ENCODE measurements around the gene PDE1A.

The PDE1A gene

DNA sequence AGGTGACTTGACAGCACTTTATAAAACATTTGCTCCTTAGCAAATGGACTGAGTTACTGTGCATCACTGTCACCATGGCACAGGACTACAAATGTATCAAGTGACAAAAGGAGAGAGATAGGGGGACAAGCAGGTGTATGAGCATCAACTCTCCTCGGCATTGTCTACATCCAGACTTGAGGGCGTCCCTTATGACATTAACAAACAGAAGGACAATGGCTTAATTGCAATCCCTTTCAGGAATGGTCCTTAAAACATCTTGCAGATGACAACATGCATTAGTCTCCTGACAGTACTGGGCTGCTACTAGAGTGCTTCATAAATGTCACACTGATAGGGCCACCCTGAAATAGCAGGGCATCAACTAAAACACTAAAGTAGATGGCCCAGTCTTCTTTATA lies 198.8 kb downstream of the PDE1A start:
- Histone ChIP-seq H3K27me3 (ENCODE audit: insufficient read depth, poor library complexity, severe bottlenecking) (no peaks in the 10 kb centered on the region), H3K4me3 (replicated peaks; ENCODE audit: insufficient read depth, low read length) (no peak overlapping the region), H3K27ac (replicated peaks) (no peak overlapping the region)
- DNase-seq (ENCODE audit: low read depth in 1 of 2, low spot score in 1 of 2): no peak
- TF ChIP-seq, protein P1, sequence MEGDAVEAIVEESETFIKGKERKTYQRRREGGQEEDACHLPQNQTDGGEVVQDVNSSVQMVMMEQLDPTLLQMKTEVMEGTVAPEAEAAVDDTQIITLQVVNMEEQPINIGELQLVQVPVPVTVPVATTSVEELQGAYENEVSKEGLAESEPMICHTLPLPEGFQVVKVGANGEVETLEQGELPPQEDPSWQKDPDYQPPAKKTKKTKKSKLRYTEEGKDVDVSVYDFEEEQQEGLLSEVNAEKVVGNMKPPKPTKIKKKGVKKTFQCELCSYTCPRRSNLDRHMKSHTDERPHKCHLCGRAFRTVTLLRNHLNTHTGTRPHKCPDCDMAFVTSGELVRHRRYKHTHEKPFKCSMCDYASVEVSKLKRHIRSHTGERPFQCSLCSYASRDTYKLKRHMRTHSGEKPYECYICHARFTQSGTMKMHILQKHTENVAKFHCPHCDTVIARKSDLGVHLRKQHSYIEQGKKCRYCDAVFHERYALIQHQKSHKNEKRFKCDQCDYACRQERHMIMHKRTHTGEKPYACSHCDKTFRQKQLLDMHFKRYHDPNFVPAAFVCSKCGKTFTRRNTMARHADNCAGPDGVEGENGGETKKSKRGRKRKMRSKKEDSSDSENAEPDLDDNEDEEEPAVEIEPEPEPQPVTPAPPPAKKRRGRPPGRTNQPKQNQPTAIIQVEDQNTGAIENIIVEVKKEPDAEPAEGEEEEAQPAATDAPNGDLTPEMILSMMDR (IDR thresholded peaks at IDR 0.05; ENCODE audit: insufficient read depth, low read length): no peak

DNA sequence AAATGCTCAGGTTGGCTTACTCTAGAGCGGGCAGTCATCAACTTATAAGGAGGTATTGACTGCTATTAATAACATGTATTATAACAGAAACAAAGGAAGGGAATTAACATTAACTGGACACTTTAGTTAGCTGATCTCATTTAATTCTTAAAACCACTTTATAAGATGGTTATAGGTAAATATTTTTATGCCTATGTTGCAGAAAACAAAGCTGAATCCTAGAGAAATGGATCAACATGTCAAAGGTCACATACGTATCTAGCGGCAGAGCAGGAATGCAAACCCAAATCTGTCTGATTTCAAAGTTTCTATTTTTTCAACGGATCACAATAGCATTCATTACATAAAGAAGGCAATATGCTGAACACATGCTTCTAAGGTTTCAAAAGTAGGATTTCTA lies 200.0 kb downstream of the PDE1A start:
- DNase-seq (ENCODE audit: low read depth in 1 of 2, low spot score in 1 of 2): no peak
- no peak overlapping the region for H3K4me3 ChIP-seq (replicated peaks; ENCODE audit: insufficient read depth, low read length)
- H3K27me3 ChIP-seq (ENCODE audit: insufficient read depth, poor library complexity, severe bottlenecking): no peaks in the 10 kb centered on the region
- H3K27ac ChIP-seq (replicated peaks): no peak overlapping the region
- TF ChIP-seq SPI1 (IDR thresholded peaks at IDR 0.05; ENCODE audit: borderline replicate concordance, low read depth) (no peak), POLR2AphosphoS5 (IDR thresholded peaks at IDR 0.05; ENCODE audit: low read depth) (no peak), GABPA (IDR thresholded peaks at IDR 0.05; ENCODE audit: low read depth) (no peak)
- TF ChIP-seq, protein P2, sequence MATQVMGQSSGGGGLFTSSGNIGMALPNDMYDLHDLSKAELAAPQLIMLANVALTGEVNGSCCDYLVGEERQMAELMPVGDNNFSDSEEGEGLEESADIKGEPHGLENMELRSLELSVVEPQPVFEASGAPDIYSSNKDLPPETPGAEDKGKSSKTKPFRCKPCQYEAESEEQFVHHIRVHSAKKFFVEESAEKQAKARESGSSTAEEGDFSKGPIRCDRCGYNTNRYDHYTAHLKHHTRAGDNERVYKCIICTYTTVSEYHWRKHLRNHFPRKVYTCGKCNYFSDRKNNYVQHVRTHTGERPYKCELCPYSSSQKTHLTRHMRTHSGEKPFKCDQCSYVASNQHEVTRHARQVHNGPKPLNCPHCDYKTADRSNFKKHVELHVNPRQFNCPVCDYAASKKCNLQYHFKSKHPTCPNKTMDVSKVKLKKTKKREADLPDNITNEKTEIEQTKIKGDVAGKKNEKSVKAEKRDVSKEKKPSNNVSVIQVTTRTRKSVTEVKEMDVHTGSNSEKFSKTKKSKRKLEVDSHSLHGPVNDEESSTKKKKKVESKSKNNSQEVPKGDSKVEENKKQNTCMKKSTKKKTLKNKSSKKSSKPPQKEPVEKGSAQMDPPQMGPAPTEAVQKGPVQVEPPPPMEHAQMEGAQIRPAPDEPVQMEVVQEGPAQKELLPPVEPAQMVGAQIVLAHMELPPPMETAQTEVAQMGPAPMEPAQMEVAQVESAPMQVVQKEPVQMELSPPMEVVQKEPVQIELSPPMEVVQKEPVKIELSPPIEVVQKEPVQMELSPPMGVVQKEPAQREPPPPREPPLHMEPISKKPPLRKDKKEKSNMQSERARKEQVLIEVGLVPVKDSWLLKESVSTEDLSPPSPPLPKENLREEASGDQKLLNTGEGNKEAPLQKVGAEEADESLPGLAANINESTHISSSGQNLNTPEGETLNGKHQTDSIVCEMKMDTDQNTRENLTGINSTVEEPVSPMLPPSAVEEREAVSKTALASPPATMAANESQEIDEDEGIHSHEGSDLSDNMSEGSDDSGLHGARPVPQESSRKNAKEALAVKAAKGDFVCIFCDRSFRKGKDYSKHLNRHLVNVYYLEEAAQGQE (IDR thresholded peaks at IDR 0.05; ENCODE audit: insufficient replicate concordance, low read depth): no peak
- TF ChIP-seq, protein P1 (IDR thresholded peaks at IDR 0.05; ENCODE audit: insufficient read depth, low read length): no peak

DNA sequence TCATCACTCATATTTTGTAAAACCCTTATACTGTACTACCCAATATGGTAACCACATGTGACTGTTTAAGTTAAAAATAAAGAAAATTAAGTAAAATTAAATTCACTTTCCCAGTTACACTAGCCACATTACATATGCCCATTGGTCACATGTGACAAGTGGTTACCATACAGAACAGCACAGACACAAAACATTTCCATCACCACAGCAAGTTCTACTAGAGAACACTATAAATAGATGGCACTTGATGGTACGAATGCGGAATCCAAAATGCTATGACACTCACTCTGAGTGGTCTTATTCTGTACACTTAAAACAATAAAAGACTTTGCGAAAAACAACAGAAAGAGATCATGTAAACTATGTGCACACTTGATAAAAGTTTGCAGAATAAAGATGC lies 202.2 kb downstream of the PDE1A start:
- H3K4me3 ChIP-seq (replicated peaks; ENCODE audit: insufficient read depth, low read length): no peak overlapping the region
- TF ChIP-seq SPI1 (IDR thresholded peaks at IDR 0.05; ENCODE audit: borderline replicate concordance, low read depth): no peak
- no peak for TF ChIP-seq POLR2AphosphoS5 (IDR thresholded peaks at IDR 0.05; ENCODE audit: low read depth)
- TF ChIP-seq, protein P1 (IDR thresholded peaks at IDR 0.05; ENCODE audit: insufficient read depth, low read length): no peak
- no peak for TF ChIP-seq GABPA (IDR thresholded peaks at IDR 0.05; ENCODE audit: low read depth)
- TF ChIP-seq, protein P2 (IDR thresholded peaks at IDR 0.05; ENCODE audit: insufficient replicate concordance, low read depth): no peak
- no peak for DNase-seq (ENCODE audit: low read depth in 1 of 2, low spot score in 1 of 2)

DNA sequence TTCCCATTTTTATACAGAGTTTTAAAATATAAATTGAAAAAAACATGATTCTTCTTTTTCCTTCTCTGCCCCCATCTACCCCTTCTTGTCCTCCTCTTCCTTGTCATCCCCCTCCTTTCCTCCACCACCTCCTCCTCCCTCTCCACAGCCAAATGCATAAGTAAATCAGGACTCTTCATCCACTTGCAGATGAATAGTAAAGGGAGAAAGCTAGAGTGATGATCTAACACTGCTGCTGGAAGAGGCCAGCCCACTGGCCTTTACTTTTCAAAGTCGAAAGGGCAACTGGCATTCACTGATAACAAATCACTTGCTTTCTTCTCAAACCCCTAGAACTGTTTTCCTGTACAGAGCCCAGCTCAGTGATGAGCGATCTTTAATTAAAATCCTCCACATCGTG lies 205.8 kb downstream of the PDE1A start:
- H3K27me3 ChIP-seq (ENCODE audit: insufficient read depth, poor library complexity, severe bottlenecking): no peaks in the 10 kb centered on the region
- no peak overlapping the region for H3K4me3 ChIP-seq (replicated peaks; ENCODE audit: insufficient read depth, low read length)
- DNase-seq (ENCODE audit: low read depth in 1 of 2, low spot score in 1 of 2): no peak
- TF ChIP-seq SPI1 (IDR thresholded peaks at IDR 0.05; ENCODE audit: borderline replicate concordance, low read depth): no peak
- no peak overlapping the region for H3K27ac ChIP-seq (replicated peaks)

More for the DNA sequence above, 202.2 kb downstream of the PDE1A start:
- Histone ChIP-seq H3K27me3 (ENCODE audit: insufficient read depth, poor library complexity, severe bottlenecking) (no peaks in the 10 kb centered on the region), H3K27ac (replicated peaks) (no peak overlapping the region)

Data from HL-60 (cell line).